Lower leg skin (tissue), 4 donors: Measurements from ENCODE around the gene LYRM4. TPM values are rescaled to one million over a fixed set of nuclear protein-coding genes. Genes with fewer than 3 reads are reported as not detected.

ENCODE experiments used
- DNase-seq, 2 donors: peaks; one replicate each; pipeline ENCODE4 v3.0.0-alpha.2; 2019; ENCODE audit warnings: low spot score in 2 of 2
- H3K4me3 ChIP-seq: fragments of 200-600 bp; sonication (generic); 2 replicates; pipeline ENCODE4 v1.5.1; 2017; ENCODE audit warnings: mild to moderate bottlenecking, low read depth; ENCODE audit not compliant: poor library complexity, severe bottlenecking
- CTCF ChIP-seq, 3 donors: fragments of 450-650 bp; IDR thresholded peaks; one replicate each; pipeline ENCODE4 v1.5.1; 2016; ENCODE audit warnings: antibody characterized with exemption in 3 of 3, mild to moderate bottlenecking in 3 of 3, moderate library complexity in 2 of 3
- POLR2A ChIP-seq, 2 donors: fragments of 450-650 bp; IDR thresholded peaks; one replicate each; pipeline ENCODE4 v1.6.1; 2016 to 2017; ENCODE audit warnings: antibody characterized with exemption in 2 of 2, mild to moderate bottlenecking in 1 of 2, moderate library complexity in 1 of 2
- WGBS, 2 donors: methylation state at CpG; one replicate each; pipeline ENCODE4 v1.1.5; 2018; 5-methylcytosine and 5-hydroxymethylcytosine counted together
- intact Hi-C: fragments of 100-400 bp; cut with DNase I; formaldehyde crosslinking; loops from one replicate; pipeline ENCODE4 v1.15.0; 2023; ENCODE audit warnings: low total_unique reads
- total RNA-seq, 4 donors: library from RNA; depleted of rRNA; stranded (reverse); fragments of >200 nt; gene quantifications; one replicate each; pipeline ENCODE4 v1.1.0, GENCODE V29; 2016

LYRM4 gene
- total RNA-seq, 4 donors from 2014 or later, result 14.4 to 20.8 (median 20.4) TPM

GRCh38 chr6:5229356-5229755 lies 31.4 kb downstream of the LYRM4 start:
- WGBS, 2 donors, result 83 to 93% methylated on average over 3 of the region's 3 CpGs
- intact Hi-C loops, result no loop called here
- no peak for TF ChIP-seq POLR2A (IDR thresholded peaks at IDR 0.05)
- no peak for TF ChIP-seq CTCF (IDR thresholded peaks at IDR 0.05)
- DNase-seq, result no peak
- H3K4me3 ChIP-seq, result no peak overlapping the region

DNA sequence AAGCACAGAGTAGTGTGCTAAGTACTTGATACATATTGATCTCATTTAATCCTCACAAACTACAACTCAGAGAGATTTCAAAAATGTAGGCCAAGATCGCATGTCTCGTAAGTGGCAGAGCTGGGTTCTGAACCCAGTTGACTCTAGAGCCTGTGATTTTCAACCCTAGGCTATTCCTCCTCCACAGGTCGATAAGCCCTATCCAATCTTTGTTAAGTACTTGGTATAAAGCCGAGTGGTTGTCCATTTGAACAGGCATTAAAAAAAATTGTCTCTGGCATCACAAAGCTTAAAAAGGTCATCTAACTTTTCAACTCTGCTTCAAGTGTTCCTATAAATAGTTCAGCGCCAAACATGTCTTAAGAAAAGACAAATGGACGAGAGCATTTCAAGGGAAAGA lies 37.4 kb downstream of the LYRM4 start:
- no peak overlapping the region for H3K4me3 ChIP-seq
- no peak for DNase-seq
- intact Hi-C loops, result no loop called here
- WGBS, 2 donors, result 95% methylated on average over 6 of the region's 6 CpGs
- TF ChIP-seq POLR2A (IDR thresholded peaks at IDR 0.05) (no peak), CTCF (IDR thresholded peaks at IDR 0.05) (no peak)

DNA sequence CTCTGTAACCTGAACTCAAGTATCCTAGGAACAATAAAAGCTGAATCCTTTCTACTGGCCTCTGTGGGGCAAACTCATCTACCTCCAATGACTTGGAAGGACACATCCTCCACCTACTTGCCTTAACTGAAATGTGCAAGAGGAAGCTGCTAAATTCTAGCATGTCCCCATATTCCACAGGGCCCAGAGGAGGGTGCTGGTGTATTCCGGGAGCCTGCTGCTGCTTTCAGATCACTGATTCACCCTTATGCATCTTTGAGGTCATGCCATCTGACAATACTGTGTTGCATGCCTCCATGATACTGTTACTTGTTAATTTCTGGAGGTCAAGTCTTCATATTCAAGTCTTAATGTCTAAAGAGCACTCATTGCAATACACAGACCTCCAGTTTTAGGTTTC lies 40.3 kb downstream of the LYRM4 start:
- 93 to 100% methylated on average over 1 of the region's 1 CpG for WGBS, 2 donors
- no peak for DNase-seq
- intact Hi-C loops, result no loop called here
- no peak overlapping the region for H3K4me3 ChIP-seq
- no peak for TF ChIP-seq POLR2A (IDR thresholded peaks at IDR 0.05)
- no peak for TF ChIP-seq CTCF (IDR thresholded peaks at IDR 0.05)

- TF ChIP-seq POLR2A (IDR thresholded peaks at IDR 0.05), result no peak
- TF ChIP-seq CTCF (IDR thresholded peaks at IDR 0.05), result no peak
- WGBS, 2 donors, result 67 to 72% methylated on average over 5 of the region's 5 CpGs
- no peak for DNase-seq
- intact Hi-C loops, result no loop called here
- no peak overlapping the region for H3K4me3 ChIP-seq
These were observed 41.6 kb downstream of the LYRM4 start for GRCh38 chr6:5219011-5219691.

GRCh38 chr6:5217356-5217755 lies 43.4 kb downstream of the LYRM4 start:
- intact Hi-C loops, result no loop called here
- WGBS, 2 donors, result 88 to 92% methylated on average over 2 of the region's 2 CpGs
- TF ChIP-seq POLR2A (IDR thresholded peaks at IDR 0.05) (no peak), CTCF (IDR thresholded peaks at IDR 0.05) (no peak)
- no peak for DNase-seq
- no peak overlapping the region for H3K4me3 ChIP-seq

GRCh38 chr6:5215799-5216198 lies 45.0 kb downstream of the LYRM4 start:
- WGBS, 2 donors, result 83 to 90% methylated on average over 9 of the region's 9 CpGs
- intact Hi-C loops, result no loop called here
- DNase-seq, result no peak
- TF ChIP-seq CTCF (IDR thresholded peaks at IDR 0.05), result no peak
- TF ChIP-seq POLR2A (IDR thresholded peaks at IDR 0.05), result no peak
- no peak overlapping the region for H3K4me3 ChIP-seq
